ENCODE data around the gene ANAPC16.

DNA sequence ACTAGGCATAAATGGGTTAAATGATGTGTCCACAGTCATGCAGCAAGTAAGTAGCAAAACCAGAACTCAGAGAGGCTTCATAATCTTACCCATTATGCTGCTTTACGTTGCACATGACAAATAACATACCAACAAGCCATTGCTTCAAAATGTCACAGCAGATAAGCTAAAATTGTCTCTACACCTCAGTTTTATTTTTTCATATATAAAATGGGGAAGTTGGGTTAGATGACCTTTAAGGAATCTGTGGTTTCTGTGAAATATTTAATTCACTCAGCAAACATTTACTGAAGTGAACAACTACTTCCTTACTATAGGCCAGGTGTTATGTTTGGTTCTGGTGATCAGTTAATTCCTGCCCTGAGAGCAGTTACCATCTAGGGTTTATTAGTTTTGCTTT, 2.5 kb downstream of the ANAPC16 start:
- TF ChIP-seq, protein P1, sequence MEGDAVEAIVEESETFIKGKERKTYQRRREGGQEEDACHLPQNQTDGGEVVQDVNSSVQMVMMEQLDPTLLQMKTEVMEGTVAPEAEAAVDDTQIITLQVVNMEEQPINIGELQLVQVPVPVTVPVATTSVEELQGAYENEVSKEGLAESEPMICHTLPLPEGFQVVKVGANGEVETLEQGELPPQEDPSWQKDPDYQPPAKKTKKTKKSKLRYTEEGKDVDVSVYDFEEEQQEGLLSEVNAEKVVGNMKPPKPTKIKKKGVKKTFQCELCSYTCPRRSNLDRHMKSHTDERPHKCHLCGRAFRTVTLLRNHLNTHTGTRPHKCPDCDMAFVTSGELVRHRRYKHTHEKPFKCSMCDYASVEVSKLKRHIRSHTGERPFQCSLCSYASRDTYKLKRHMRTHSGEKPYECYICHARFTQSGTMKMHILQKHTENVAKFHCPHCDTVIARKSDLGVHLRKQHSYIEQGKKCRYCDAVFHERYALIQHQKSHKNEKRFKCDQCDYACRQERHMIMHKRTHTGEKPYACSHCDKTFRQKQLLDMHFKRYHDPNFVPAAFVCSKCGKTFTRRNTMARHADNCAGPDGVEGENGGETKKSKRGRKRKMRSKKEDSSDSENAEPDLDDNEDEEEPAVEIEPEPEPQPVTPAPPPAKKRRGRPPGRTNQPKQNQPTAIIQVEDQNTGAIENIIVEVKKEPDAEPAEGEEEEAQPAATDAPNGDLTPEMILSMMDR (IDR thresholded peaks at IDR 0.05; ENCODE audit: low read depth, low read length) = no peak
- no peak for TF ChIP-seq EZH2phosphoT487 (IDR thresholded peaks at IDR 0.05; ENCODE audit: low read depth)

Data from OCI-LY3 (cell line).